Vagina (tissue), 2 donors: ENCODE data around the gene IL17RE. TPM values are rescaled to one million over a fixed set of nuclear protein-coding genes. Genes with fewer than 3 reads are reported as not detected.
A peak's percentile ranks its signal among the peaks of the same experiment; 100 is the strongest.

ENCODE experiments used
- DNase-seq, 2 donors: peaks; one replicate each; pipeline ENCODE4 v3.0.0-alpha.2; 2017; ENCODE audit errors: extremely low spot score in 2 of 2
- H3K27ac ChIP-seq: fragments of 200-600 bp; sonication (generic); one replicate; pipeline ENCODE4 v1.5.1; 2019
- H3K27me3 ChIP-seq: fragments of 200-600 bp; sonication (generic); one replicate; pipeline ENCODE4 v1.5.1; 2019
- H3K36me3 ChIP-seq, 2 donors: fragments of 200-600 bp; sonication (generic); one replicate each; pipeline ENCODE4 v1.5.1; 2017 to 2019
- H3K4me1 ChIP-seq: fragments of 200-600 bp; sonication (generic); one replicate; pipeline ENCODE4 v1.5.1; 2019
- H3K4me3 ChIP-seq, 2 donors: fragments of 200-600 bp; sonication (generic); 1 replicate in 1 of 2; 2 replicates in 1 of 2; pipeline ENCODE4 v1.5.1; 2016 to 2019
- H3K9me3 ChIP-seq: fragments of 200-600 bp; sonication (generic); one replicate; pipeline ENCODE4 v1.5.1; 2019
- POLR2A ChIP-seq, 2 donors: fragments of 450-650 bp; IDR thresholded peaks; one replicate each; pipeline ENCODE4 v1.6.1; 2017; ENCODE audit warnings: antibody characterized with exemption in 2 of 2, mild to moderate bottlenecking in 2 of 2, moderate library complexity in 2 of 2
- POLR2AphosphoS5 ChIP-seq, 2 donors: sonication (generic); formaldehyde crosslinking; IDR thresholded peaks; one replicate each; pipeline ENCODE4 v1.9.0; 2017; ENCODE audit warnings: antibody characterized with exemption in 2 of 2, mild to moderate bottlenecking in 2 of 2, low read depth in 1 of 2; ENCODE audit not compliant: insufficient read depth in 1 of 2
- intact Hi-C: fragments of 100-400 bp; cut with DNase I; formaldehyde crosslinking; loops from one replicate; pipeline ENCODE4 v1.15.1; 2023
- total RNA-seq: library from RNA; depleted of rRNA; stranded (reverse); fragments of >200 nt; gene quantifications from one replicate; pipeline ENCODE4 v1.2.3, GENCODE V29; 2016
- TF ChIP-seq, protein P1 (sequence below), 3 experiments: fragments of 450-650 bp in 2 of 3; fragments of 200-600 bp in 1 of 3; sonication (generic) in 1 of 3; IDR thresholded peaks; one replicate each; pipeline ENCODE4 v1.5.1; 2017 to 2019; ENCODE audit warnings: antibody characterized with exemption in 3 of 3, mild to moderate bottlenecking in 2 of 3, moderate library complexity in 2 of 3

Gene IL17RE
- total RNA-seq, 1 donor from 2014 or later = 15.2 TPM

DNA sequence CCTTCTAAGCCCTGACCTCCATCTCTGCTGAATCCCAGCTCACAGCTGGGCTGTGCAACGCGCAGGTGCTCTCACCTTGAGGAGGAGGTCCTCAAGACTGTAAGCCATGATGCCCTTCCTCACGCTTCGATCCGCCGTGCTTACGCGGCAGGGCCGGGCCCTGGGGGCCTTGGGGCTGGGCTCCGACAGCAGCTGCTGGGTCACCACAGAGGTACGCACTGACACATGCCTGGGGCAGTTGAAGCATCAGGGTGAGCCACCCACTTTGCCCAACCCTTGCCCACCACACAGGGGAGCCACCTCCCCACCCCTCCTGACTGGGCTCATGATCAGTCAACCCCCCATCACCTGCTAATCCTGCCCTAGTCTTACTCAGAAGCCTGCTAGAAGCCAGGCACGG, 25.7 kb upstream of the IL17RE start:
- Histone ChIP-seq H3K36me3 (no peaks in the 10 kb centered on the region), H3K27me3 (no peaks in the 10 kb centered on the region), H3K27ac (no peak overlapping the region), H3K4me1 (peaks cover 12% of the 10 kb centered on the region), H3K9me3 (no peaks in the 10 kb centered on the region), H3K4me3 (no peak overlapping the region)
- intact Hi-C loops = no loop called here
- TF ChIP-seq POLR2AphosphoS5 (IDR thresholded peaks at IDR 0.05; ENCODE audit: insufficient read depth in 1 of 2, low read depth in 1 of 2) = no peak
- no peak for TF ChIP-seq POLR2A (IDR thresholded peaks at IDR 0.05)
- TF ChIP-seq, protein P1, sequence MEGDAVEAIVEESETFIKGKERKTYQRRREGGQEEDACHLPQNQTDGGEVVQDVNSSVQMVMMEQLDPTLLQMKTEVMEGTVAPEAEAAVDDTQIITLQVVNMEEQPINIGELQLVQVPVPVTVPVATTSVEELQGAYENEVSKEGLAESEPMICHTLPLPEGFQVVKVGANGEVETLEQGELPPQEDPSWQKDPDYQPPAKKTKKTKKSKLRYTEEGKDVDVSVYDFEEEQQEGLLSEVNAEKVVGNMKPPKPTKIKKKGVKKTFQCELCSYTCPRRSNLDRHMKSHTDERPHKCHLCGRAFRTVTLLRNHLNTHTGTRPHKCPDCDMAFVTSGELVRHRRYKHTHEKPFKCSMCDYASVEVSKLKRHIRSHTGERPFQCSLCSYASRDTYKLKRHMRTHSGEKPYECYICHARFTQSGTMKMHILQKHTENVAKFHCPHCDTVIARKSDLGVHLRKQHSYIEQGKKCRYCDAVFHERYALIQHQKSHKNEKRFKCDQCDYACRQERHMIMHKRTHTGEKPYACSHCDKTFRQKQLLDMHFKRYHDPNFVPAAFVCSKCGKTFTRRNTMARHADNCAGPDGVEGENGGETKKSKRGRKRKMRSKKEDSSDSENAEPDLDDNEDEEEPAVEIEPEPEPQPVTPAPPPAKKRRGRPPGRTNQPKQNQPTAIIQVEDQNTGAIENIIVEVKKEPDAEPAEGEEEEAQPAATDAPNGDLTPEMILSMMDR (IDR thresholded peaks at IDR 0.05) = no peak
- DNase-seq = no peak

DNA sequence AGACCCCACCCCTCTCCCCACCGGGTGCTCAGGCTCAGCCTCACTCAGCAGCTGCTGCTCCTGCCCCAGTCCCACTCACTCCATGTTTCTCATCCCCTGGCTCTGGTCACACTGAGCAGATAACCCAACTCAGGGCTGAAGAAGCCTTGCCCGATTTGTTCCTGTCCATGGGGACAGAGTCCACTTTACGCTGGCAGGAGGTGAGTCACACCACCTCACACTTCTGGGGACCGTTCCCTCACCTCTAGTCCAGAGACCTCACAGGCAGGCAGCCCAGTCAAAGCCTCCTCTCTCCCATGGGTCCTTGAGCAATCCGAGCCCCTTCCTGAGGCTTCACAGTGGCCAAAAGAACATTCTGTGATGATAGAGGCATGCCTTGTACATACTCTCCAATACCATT, 23.9 kb upstream of the IL17RE start:
- Histone ChIP-seq H3K27ac (no peak overlapping the region), H3K27me3 (no peaks in the 10 kb centered on the region), H3K4me1 (peaks cover 17% of the 10 kb centered on the region), H3K4me3 (no peak overlapping the region), H3K36me3 (no peaks in the 10 kb centered on the region), H3K9me3 (no peaks in the 10 kb centered on the region)
- TF ChIP-seq, protein P1 (IDR thresholded peaks at IDR 0.05) = no peak
- TF ChIP-seq POLR2AphosphoS5 (IDR thresholded peaks at IDR 0.05; ENCODE audit: insufficient read depth in 1 of 2, low read depth in 1 of 2) = no peak
- TF ChIP-seq POLR2A (IDR thresholded peaks at IDR 0.05) = no peak
- intact Hi-C loops = no loop called here
- no peak for DNase-seq

- peaks cover 28% of the 10 kb centered on the region for H3K4me1 ChIP-seq
- no peak within 1 kb of the TSS for H3K4me3 ChIP-seq
- TF ChIP-seq POLR2A (IDR thresholded peaks at IDR 0.05) (no peak), POLR2AphosphoS5 (IDR thresholded peaks at IDR 0.05; ENCODE audit: insufficient read depth in 1 of 2, low read depth in 1 of 2) (no peak)
- TF ChIP-seq, protein P1 (IDR thresholded peaks at IDR 0.05) = no peak
- peak within 1 kb of the TSS; percentile 44 for H3K27ac ChIP-seq
- no peaks in the 10 kb centered on the region for H3K27me3 ChIP-seq
- DNase-seq = no peak
- H3K36me3 ChIP-seq = no peaks in the 10 kb centered on the region
- intact Hi-C loops = no loop called here
- no peaks in the 10 kb centered on the region for H3K9me3 ChIP-seq
These were observed 22.7 kb upstream of the IL17RE start, which contains the start of gene CIDEC for GRCh38 chr3:9879830-9880549. CIDEC (minus strand) TSS chr3:9880253; CDS start chr3:9878486, 1,767 bp downstream.

GRCh38 chr3:9881441-9881840, 21.2 kb upstream of the IL17RE start:
- Histone ChIP-seq H3K27me3 (no peaks in the 10 kb centered on the region), H3K36me3 (no peaks in the 10 kb centered on the region), H3K4me3 (no peak overlapping the region), H3K4me1 (peaks cover 34% of the 10 kb centered on the region), H3K9me3 (no peaks in the 10 kb centered on the region), H3K27ac (no peak overlapping the region)
- intact Hi-C loops = no loop called here
- no peak for DNase-seq
- TF ChIP-seq POLR2AphosphoS5 (IDR thresholded peaks at IDR 0.05; ENCODE audit: insufficient read depth in 1 of 2, low read depth in 1 of 2) (no peak), POLR2A (IDR thresholded peaks at IDR 0.05) (no peak)
- TF ChIP-seq, protein P1 (IDR thresholded peaks at IDR 0.05) = no peak
